OCI-LY7 (cell line): ENCODE measurements around the gene CDH12. TPM values are rescaled to one million over a fixed set of nuclear protein-coding genes. Genes with fewer than 3 reads are reported as not detected.

Source experiments
- BruUV-seq: library from RNA; stranded (reverse); fragments of 400-500 nt; replicated peaks from 2 replicates; lab custom pipeline; 2021; lab: Mats Ljungman, UMichigan
- CTCF ChIA-PET: fragments of 300-600 bp; sonication (Branson Sonifier 250); formaldehyde crosslinking; loops from one replicate; lab custom pipeline; 2022; ENCODE audit warnings: antibody characterized with exemption; ENCODE audit not compliant: unreplicated experiment; lab: Charles Lee
- POLR2A ChIA-PET: fragments of 300-600 bp; sonication (Branson Sonifier 250); formaldehyde crosslinking; loops from one replicate; lab custom pipeline; 2022; ENCODE audit warnings: antibody characterized with exemption; lab: Charles Lee
- DNase-seq: peaks from one replicate; pipeline ENCODE4 v3.0.0-alpha.2; 2015; ENCODE audit warnings: low spot score
- H2AFZ ChIP-seq: fragments of 200-600 bp; sonication (generic), shearing (Covaris generic); 2 replicates; pipeline ENCODE4 v1.6.1; 2014; ENCODE audit warnings: mild to moderate bottlenecking, antibody characterized with exemption, low read length, moderate library complexity
- H3K27ac ChIP-seq: fragments of 200-600 bp; sonication (generic); 2 replicates; pipeline ENCODE4 v1.5.1; 2014; ENCODE audit warnings: mixed run types, low read depth, mild to moderate bottlenecking, moderate library complexity, low read length, inconsistent platforms; ENCODE audit not compliant: poor library complexity, severe bottlenecking
- H3K36me3 ChIP-seq: fragments of 200-600 bp; sonication (generic); 2 replicates; pipeline ENCODE4 v1.6.1; 2014; ENCODE audit warnings: mild to moderate bottlenecking, antibody characterized with exemption, low read length, moderate library complexity, mixed read lengths; ENCODE audit not compliant: insufficient read depth
- H3K4me1 ChIP-seq: fragments of 200-600 bp; sonication (generic); 2 replicates; pipeline ENCODE4 v1.5.1; 2014; ENCODE audit warnings: mild to moderate bottlenecking, low read length; ENCODE audit not compliant: insufficient read depth, poor library complexity, severe bottlenecking
- H3K4me2 ChIP-seq: fragments of 200-600 bp; sonication (generic); 2 replicates; pipeline ENCODE4 v1.6.1; 2014; ENCODE audit warnings: mild to moderate bottlenecking, low read length
- H3K4me3 ChIP-seq: fragments of 200-600 bp; sonication (generic); 2 replicates; pipeline ENCODE4 v1.5.1; 2014; ENCODE audit warnings: mild to moderate bottlenecking, low read depth, low read length; ENCODE audit not compliant: poor library complexity, severe bottlenecking
- H3K79me2 ChIP-seq: fragments of 200-600 bp; sonication (generic); 2 replicates; pipeline ENCODE4 v1.6.1; 2016; ENCODE audit warnings: low read depth, mild to moderate bottlenecking, low read length, moderate library complexity, mixed read lengths; ENCODE audit not compliant: insufficient read depth
- H3K9me2 ChIP-seq: fragments of 200-600 bp; sonication (generic); 2 replicates; pipeline ENCODE4 v1.6.1; 2016; ENCODE audit warnings: mild to moderate bottlenecking, low read length, mixed read lengths; ENCODE audit not compliant: insufficient read depth
- H3K9me3 ChIP-seq: fragments of 200-600 bp; sonication (generic); 2 replicates; pipeline ENCODE4 v1.6.1; 2014; ENCODE audit warnings: mild to moderate bottlenecking, mixed run types, low read length, mixed read lengths
- H4K20me1 ChIP-seq: fragments of 200-600 bp; sonication (generic); 2 replicates; pipeline ENCODE4 v1.6.1; 2014; ENCODE audit warnings: mild to moderate bottlenecking, antibody characterized with exemption, low read length, moderate library complexity, mixed read lengths; ENCODE audit not compliant: insufficient read depth
- CTCF ChIP-seq: fragments of 200-600 bp; sonication (generic); conservative IDR thresholded peaks from 2 replicates; pipeline ENCODE4 v1.5.1; 2014; ENCODE audit warnings: mild to moderate bottlenecking, antibody characterized with exemption, low read length, moderate library complexity, mixed read lengths
- EZH2phosphoT487 ChIP-seq: fragments of 200-600 bp; sonication (generic); IDR thresholded peaks from 2 replicates; pipeline ENCODE4 v1.6.1; 2018; ENCODE audit warnings: low read depth, borderline replicate concordance, mild to moderate bottlenecking, mixed run types, antibody characterized with exemption, low read length, moderate library complexity, mixed read lengths
- intact Hi-C: fragments of 100-400 bp; cut with micrococcal nuclease; formaldehyde crosslinking; loops from one replicate; pipeline ENCODE4 v1.10.0; 2022; ENCODE audit not compliant: unreplicated experiment
- total RNA-seq, 2 experiments: library from RNA; depleted of rRNA in 1 of 2; stranded (reverse); fragments of >200 nt in 1 of 2; shearing (Covaris generic) in 1 of 2; gene quantifications; 2 replicates each; pipeline ENCODE4 v1.2.3, GENCODE V29; 2014 to 2022

The CDH12 gene
- total RNA-seq, 2 experiments from 2014 or later, result not detected

- BruUV-seq, result no TSS peak
- TF ChIP-seq CTCF (no peak), EZH2phosphoT487 (no peak)
- H3K27ac ChIP-seq, result no peak overlapping the region
- H4K20me1 ChIP-seq, result no peaks in the 10 kb centered on the region
- H3K36me3 ChIP-seq, result no peaks in the 10 kb centered on the region
- no peak overlapping the region for H2AFZ ChIP-seq
- H3K4me3 ChIP-seq, result no peak overlapping the region
- no peaks in the 10 kb centered on the region for H3K9me2 ChIP-seq
- no peak for DNase-seq
- POLR2A ChIA-PET, result interaction anchor here (0.7 kb wide), 1 partner anchor 18 kb away, joined by 4 read pairs; no protein-coding TSS in a partner anchor
- H3K79me2 ChIP-seq, result no peaks in the 10 kb centered on the region
- intact Hi-C loops, result no loop called here
- no peak overlapping the region for H3K4me2 ChIP-seq
- no peaks in the 10 kb centered on the region for H3K9me3 ChIP-seq
- no peaks in the 10 kb centered on the region for H3K4me1 ChIP-seq
- CTCF ChIA-PET, result no interaction called here
Observed at GRCh38 chr5:22102823-22103359, 750.3 kb downstream of the CDH12 start.

- Histone ChIP-seq H3K4me1 (no peaks in the 10 kb centered on the region), H3K4me3 (no peak overlapping the region), H3K9me2 (no peaks in the 10 kb centered on the region), H3K27ac (no peak overlapping the region), H3K9me3 (no peaks in the 10 kb centered on the region), H4K20me1 (no peaks in the 10 kb centered on the region), H3K79me2 (no peaks in the 10 kb centered on the region), H3K4me2 (no peak overlapping the region), H2AFZ (no peak overlapping the region), H3K36me3 (no peaks in the 10 kb centered on the region)
- TF ChIP-seq CTCF, result no peak
- no peak for TF ChIP-seq EZH2phosphoT487
- no peak for DNase-seq
- ChIA-PET CTCF (no interaction called here), POLR2A (no interaction called here)
- intact Hi-C loops, result no loop called here
- no TSS peak for BruUV-seq
Observed at GRCh38 chr5:22088517-22088916, 764.6 kb downstream of the CDH12 start.

GRCh38 chr5:22079566-22079965 lies 773.6 kb downstream of the CDH12 start:
- intact Hi-C loops, result no loop called here
- BruUV-seq, result no TSS peak
- Histone ChIP-seq H2AFZ (no peak overlapping the region), H3K27ac (no peak overlapping the region), H4K20me1 (no peaks in the 10 kb centered on the region), H3K79me2 (no peaks in the 10 kb centered on the region), H3K36me3 (no peaks in the 10 kb centered on the region), H3K4me3 (no peak overlapping the region), H3K9me3 (no peaks in the 10 kb centered on the region), H3K4me2 (no peak overlapping the region), H3K9me2 (no peaks in the 10 kb centered on the region), H3K4me1 (no peaks in the 10 kb centered on the region)
- TF ChIP-seq CTCF (no peak), EZH2phosphoT487 (no peak)
- ChIA-PET CTCF (no interaction called here), POLR2A (no interaction called here)
- no peak for DNase-seq
